ENCODE measurements around the gene H1-8.

H1-8 gene

DNA sequence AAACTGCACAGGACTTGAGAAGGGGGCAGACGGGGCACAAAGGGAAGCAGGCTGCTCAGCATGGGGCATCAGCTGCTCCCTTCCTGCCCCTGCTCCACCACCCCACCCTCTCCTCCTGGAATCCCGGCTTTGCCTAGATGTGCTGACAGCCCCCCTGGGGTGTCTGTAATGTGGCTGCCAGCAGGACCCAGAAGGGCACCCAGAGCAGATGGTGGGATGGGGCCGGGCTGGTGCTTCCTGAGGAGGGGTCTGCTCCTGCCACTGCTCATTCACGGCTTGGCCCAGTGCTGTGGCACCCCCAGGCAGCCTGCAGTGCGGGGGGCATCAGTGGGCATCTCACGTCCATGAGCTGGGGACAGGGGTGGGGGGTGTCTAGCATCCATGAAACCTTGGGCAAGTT lies 10.2 kb downstream of the H1-8 start:
- no peak for TF ChIP-seq ZNF274 (IDR thresholded peaks at IDR 0.05; ENCODE audit: low read depth, low read length)
- H3K4me3 ChIP-seq (ENCODE audit: low read length) = no peak overlapping the region

DNA sequence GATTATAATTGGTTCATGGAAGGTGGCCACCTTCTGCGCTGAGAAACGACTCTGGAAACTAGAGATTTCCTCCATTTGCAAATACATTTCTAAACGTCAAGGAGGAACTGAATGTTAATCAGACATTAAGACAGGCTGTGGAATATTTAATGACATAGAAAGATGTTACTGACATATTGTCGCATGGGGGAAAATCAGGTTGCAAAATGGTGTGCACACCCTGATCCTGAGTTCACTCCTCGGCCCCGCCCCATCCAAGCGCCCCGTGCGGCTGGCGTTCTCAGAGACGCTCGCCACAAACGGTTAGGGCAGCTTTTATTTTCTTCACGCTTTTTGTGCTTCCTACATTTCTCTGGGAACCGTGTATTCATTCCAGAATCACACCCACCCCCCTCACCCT lies 10.7 kb downstream of the H1-8 start:
- H3K4me3 ChIP-seq (ENCODE audit: low read length) = no peak overlapping the region
- no peak for TF ChIP-seq ZNF274 (IDR thresholded peaks at IDR 0.05; ENCODE audit: low read depth, low read length)

DNA sequence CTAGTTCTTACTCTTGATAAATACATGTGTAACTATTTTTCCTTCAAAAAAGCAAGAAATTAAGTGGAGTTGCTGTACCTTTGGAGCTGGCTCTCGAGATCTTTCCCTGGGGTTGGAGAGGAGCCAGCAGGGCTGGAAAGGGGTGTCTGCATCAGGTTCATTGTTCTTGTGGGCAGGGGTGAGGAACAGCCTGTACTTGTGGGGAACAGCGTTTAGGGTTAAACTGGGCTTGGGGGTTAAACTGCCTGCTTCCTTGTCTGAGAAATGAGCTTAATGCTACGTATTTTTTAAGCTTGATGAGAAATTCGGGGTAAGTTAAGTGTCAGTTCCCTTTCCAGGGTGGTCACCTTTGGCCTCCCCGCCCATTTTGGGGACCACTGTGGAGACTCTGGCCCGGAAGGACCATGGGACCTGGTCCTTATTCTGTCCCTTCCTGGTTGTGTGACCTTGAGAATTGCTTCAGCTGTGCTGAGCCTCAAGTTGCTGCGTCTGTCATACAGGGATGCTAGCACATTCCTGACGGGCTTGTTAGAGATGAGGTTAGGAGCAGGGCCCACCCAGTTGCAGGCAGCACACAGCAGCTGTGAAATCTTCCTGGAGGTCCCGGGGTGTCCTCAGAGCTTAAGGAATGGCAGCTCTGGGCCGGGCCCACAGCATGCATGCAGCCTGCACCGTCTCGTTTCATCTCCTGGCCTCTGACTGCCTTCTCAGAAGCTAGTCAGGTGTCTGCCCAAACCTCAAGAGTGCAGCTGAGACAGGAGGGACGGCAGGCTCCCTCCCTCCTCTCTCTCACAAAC lies 11.6 kb downstream of the H1-8 start:
- TF ChIP-seq ZNF274 (IDR thresholded peaks at IDR 0.05; ENCODE audit: low read depth, low read length) = no peak
- no peak overlapping the region for H3K4me3 ChIP-seq (ENCODE audit: low read length)

DNA sequence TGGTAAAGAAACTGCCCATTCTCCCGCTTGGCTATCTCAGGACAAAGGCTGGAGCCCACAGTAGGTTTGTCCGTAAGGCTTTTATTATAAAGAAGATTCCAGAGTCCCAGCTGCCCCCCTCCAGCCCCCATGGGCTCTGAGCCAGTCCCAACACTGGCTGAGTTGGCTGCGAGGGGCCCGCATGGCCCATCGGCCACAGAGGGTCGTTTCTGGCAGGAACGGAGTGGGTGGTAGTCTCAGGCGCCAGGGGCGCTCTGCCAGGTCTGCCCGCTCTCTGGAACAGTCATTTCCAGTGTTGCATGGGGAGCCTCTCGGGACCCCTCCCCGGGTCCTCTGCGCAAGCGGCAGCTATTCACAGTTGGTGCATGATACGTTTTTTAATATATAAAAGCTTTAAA lies 12.2 kb downstream of the H1-8 start:
- no peak for TF ChIP-seq ZNF274 (IDR thresholded peaks at IDR 0.05; ENCODE audit: low read depth, low read length)

DNA sequence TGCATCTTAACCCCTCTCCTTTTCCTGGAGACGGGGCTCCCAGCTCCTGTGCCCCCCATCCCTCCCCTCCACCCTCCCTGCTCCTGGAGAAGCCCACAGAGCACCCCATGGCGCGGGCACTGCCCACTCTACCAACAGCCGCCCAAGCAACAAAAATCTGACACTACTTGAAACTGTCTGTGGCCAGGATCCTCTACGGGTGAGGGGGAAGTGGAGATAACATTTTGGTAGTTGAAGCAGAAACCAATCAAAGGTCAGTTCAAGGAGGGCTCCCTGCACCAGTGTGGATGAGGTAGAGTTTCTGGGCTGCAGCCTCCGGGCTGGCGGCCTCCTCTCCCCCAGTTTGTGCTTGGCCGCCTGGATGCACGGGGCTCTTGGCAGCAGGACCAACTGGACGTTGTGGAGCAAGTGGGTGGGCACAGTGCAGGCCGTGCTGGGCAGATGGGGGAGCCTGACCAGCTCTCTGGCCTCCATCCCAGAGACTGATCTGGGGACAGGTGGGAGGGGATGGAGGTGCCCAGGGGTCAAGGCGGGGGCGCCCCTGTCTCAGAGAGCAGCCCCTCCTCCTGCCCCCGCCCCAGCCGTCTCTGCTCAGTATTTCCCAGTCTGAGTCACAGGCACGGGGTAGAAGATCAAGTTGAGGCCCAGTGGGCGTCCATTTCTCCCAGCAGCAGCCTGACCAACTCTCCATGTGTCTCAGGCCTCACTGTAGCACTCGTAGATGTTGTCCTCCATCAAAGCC lies 12.8 kb downstream of the H1-8 start:
- no peak overlapping the region for H3K4me3 ChIP-seq (ENCODE audit: low read length)
- TF ChIP-seq ZNF274 (IDR thresholded peaks at IDR 0.05; ENCODE audit: low read depth, low read length) = no peak

More for the DNA sequence above, 12.2 kb downstream of the H1-8 start:
- H3K4me3 ChIP-seq (ENCODE audit: low read length) = no peak overlapping the region

GRCh38 chr3:129556358-129556695 lies 13.4 kb downstream of the H1-8 start:
- no peak for TF ChIP-seq ZNF274 (IDR thresholded peaks at IDR 0.05; ENCODE audit: low read depth, low read length)
- H3K4me3 ChIP-seq (ENCODE audit: low read length) = no peak overlapping the region

- H3K4me3 ChIP-seq (ENCODE audit: low read length) = no peak overlapping the region
- TF ChIP-seq ZNF274 (IDR thresholded peaks at IDR 0.05; ENCODE audit: low read depth, low read length) = no peak
These were observed 14.0 kb downstream of the H1-8 start for GRCh38 chr3:129556890-129557547.

GRCh38 chr3:129557548-129557894 lies 14.5 kb downstream of the H1-8 start:
- no peak overlapping the region for H3K4me3 ChIP-seq (ENCODE audit: low read length)
- TF ChIP-seq ZNF274 (IDR thresholded peaks at IDR 0.05; ENCODE audit: low read depth, low read length) = no peak

DNA sequence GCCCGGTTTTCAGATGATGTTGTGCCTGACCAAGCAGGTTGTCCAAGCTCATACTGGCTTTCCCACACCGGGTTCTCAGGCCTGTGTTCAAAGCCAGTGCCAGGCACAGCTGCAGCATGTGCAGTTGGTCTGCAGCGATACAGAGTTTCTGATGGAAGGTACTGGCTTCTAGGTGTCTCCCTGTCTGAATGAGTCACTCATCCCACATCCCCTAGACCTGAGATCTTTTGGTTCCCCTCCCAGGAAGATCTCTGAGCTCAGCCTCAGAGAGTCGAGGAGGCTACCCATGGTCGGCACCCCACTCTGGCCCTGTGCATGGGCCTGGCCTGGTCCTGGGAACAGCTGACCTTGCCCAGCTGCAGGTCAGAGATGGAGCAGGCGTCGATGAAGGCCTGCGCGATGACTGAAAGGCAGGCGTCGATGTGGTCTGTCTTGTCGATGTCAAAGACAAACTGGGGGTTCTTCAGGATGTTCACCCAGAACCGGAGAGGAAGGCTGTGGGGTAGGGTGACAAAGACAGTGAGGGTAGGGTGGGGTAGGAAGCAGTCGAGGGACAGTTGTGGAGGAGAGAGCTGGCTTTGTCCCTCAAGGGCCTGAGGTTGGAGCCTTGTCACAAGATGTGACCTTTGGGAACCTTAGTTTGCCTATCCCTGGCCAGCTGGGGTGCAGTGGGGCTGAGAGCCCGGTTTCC lies 15.3 kb downstream of the H1-8 start:
- H3K4me3 ChIP-seq (ENCODE audit: low read length) = no peak overlapping the region
- no peak for TF ChIP-seq ZNF274 (IDR thresholded peaks at IDR 0.05; ENCODE audit: low read depth, low read length)

DNA sequence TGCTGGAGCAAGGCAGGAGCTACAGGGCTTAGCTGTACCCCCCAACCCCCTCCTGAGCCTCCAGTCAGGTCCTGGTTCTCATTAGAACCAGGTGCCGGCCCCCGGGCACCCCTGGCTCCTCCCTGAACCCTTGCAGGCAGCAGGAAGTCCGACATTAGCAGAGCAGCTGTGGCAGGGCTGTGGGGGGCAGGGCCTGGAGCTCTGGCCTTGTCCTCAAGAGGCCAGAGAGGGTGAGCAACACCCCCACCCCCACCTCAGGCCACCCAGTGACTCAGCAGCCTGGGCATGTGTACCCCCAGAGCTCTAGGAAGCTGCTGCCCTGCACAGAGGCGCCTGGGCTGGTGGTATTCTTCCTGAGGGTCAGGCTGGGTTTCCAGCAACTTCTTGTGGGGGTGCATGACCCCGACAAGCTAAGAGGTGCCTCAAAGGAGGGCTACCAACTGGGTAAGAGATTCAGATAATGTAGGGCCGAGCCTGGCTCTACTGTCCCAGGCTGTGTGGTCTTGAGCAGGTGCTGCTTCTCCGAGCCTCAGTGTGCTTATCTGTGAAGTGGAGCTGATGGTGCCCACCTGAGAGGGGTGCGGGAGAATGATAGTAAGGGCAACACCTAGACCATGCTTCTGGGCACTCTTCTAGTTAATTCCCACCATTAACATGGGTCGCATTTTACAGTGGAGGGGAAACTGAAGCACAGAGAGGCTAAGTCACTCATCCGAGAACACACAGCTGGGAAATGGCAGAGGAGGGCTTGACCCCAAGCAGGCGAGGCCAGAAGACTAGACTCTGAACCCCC lies 16.0 kb downstream of the H1-8 start:
- no peak overlapping the region for H3K4me3 ChIP-seq (ENCODE audit: low read length)

GRCh38 chr3:129559565-129560079 lies 16.6 kb downstream of the H1-8 start:
- no peak for TF ChIP-seq ZNF274 (IDR thresholded peaks at IDR 0.05; ENCODE audit: low read depth, low read length)
- H3K4me3 ChIP-seq (ENCODE audit: low read length) = no peak overlapping the region

More for the DNA sequence above, 16.0 kb downstream of the H1-8 start:
- TF ChIP-seq ZNF274 (IDR thresholded peaks at IDR 0.05; ENCODE audit: low read depth, low read length) = no peak

DNA sequence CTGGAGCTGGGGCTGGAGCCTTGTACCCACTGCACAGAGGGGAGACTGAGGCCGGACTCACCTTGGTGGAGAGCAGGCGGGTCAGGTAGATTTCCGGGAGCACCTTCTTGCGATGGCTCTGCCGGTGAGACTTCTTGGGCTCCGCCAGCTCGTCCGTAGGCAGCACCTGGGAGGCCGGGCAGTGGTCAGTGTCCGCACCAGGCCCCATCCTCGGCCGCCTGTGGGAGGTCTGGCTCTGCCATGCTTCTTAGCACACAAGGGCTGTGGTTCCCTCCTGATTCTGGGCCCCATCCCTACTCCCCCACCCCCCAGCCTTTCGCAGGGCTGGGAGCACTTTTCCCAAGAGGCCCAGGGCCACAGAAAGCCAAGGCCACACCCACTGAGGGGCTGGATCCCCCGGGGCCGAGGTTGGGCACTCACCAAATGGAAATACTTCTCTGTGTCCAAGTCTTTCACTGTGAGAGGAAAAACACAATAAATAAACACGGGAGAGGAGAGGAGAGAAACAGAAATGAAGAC lies 17.4 kb downstream of the H1-8 start:
- no peak overlapping the region for H3K4me3 ChIP-seq (ENCODE audit: low read length)
- TF ChIP-seq ZNF274 (IDR thresholded peaks at IDR 0.05; ENCODE audit: low read depth, low read length) = no peak

DNA sequence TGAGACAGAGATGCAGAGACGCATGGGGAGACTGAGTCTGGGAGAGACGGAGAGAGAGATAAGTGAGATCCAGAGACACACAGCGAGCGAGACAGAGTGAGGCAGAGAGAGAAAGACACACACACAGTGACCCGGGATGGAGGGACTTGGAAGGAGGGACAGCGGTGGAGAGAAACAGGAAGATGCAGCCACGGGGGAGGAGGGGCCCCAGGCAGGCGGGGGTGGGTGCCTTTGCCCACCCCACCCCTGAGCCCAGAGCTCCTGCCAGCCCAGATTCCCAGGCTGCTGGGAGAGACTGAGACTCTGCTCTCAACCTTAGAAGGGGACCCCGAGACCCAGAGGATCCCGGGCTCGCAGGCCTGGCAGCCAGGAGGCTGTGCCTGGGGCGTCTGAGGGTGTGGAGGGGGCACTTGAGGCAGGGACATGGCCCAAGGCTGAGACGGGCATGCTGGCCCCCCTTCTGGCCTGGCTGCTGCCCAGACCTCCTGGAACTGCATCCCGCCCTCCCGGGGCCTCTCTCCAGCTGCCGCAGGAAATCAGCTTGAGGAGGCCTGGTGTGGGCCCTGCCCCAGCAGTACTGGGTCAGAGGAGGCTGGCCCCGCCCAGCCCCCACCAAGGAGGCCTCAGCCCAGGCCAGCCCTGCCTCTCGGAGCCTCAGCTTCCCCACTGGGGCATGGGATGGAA lies 18.1 kb downstream of the H1-8 start:
- no peak overlapping the region for H3K4me3 ChIP-seq (ENCODE audit: low read length)

More for the DNA sequence above, 18.1 kb downstream of the H1-8 start:
- no peak for TF ChIP-seq ZNF274 (IDR thresholded peaks at IDR 0.05; ENCODE audit: low read depth, low read length)
